ENCODE data around the gene CLDN22.

DNA sequence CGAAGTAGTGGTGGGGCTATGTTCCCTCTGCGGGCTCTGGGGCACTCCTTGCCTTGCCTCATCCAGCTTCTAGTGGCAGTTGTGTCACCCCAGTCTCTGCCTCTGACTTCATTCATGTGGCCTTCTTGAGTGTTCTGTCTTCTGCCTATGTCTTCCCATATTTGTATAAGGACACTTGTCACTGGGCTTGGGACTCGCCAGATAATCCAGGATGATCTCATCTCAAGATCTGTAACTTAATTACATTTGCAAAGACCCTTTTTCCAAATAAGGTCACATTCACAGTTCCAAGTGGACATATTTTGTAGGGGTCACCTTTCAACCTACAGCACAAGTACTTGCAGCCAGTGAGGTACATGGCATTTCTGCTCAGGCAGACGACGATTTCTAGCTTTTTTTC lies 32.5 kb upstream of the CLDN22 start:
- TF ChIP-seq POLR2A (IDR thresholded peaks at IDR 0.05), result no peak
- TF ChIP-seq, protein P1, sequence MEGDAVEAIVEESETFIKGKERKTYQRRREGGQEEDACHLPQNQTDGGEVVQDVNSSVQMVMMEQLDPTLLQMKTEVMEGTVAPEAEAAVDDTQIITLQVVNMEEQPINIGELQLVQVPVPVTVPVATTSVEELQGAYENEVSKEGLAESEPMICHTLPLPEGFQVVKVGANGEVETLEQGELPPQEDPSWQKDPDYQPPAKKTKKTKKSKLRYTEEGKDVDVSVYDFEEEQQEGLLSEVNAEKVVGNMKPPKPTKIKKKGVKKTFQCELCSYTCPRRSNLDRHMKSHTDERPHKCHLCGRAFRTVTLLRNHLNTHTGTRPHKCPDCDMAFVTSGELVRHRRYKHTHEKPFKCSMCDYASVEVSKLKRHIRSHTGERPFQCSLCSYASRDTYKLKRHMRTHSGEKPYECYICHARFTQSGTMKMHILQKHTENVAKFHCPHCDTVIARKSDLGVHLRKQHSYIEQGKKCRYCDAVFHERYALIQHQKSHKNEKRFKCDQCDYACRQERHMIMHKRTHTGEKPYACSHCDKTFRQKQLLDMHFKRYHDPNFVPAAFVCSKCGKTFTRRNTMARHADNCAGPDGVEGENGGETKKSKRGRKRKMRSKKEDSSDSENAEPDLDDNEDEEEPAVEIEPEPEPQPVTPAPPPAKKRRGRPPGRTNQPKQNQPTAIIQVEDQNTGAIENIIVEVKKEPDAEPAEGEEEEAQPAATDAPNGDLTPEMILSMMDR (IDR thresholded peaks at IDR 0.05), result no peak
